Measurements from ENCODE around the gene RASGEF1B.

Gene RASGEF1B

DNA sequence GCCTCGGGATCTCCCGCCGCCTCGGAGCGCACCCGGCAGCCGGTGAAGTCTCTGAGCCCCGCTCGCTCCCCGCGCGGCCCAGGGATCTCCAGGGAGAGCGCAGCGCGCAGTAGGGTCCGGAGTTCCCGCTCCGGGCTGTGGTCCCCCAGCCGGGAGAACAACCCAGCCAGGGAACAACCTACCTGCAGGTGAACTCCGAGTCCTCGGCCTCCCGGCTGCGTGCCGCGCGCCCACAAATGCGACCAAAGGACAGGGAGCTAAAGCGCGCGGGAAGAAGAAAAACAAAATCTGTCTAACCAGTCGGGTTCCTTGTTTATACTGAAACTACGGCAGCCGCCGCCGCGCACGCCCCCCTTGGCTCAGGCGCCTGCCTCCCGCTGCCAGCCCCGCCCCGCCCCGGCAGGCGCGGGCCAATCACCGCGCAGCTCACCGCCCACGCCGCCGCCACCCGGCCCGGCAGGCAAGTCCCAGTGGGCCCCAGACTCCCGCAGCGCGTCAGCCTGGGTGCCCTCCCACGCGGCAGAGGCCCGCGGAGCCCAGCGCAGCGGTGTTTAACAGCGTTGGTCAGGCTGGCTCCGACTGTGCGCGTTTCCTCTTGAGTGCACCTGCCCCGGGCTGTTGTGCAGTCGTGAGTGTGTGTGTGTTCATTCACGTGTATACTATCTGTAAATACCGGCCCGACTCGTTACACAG is at the start of gene RASGEF1B:
Gene RASGEF1B (minus strand): TSS at position 320 of the 693 bp plus-strand sequence. CDS start 12,399 bp downstream, outside the sequence.
- peak; percentile 61 for DNase-seq
- H3K36me3 ChIP-seq (replicated peaks), result no peaks in the 10 kb centered on the region
- peaks cover 24% of the 10 kb centered on the region for H3K27me3 ChIP-seq (replicated peaks)
- TF ChIP-seq, protein P1, sequence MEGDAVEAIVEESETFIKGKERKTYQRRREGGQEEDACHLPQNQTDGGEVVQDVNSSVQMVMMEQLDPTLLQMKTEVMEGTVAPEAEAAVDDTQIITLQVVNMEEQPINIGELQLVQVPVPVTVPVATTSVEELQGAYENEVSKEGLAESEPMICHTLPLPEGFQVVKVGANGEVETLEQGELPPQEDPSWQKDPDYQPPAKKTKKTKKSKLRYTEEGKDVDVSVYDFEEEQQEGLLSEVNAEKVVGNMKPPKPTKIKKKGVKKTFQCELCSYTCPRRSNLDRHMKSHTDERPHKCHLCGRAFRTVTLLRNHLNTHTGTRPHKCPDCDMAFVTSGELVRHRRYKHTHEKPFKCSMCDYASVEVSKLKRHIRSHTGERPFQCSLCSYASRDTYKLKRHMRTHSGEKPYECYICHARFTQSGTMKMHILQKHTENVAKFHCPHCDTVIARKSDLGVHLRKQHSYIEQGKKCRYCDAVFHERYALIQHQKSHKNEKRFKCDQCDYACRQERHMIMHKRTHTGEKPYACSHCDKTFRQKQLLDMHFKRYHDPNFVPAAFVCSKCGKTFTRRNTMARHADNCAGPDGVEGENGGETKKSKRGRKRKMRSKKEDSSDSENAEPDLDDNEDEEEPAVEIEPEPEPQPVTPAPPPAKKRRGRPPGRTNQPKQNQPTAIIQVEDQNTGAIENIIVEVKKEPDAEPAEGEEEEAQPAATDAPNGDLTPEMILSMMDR (IDR thresholded peaks at IDR 0.05; ENCODE audit: low read depth, low read length, missing control alignments), result no peak
- H3K4me3 ChIP-seq (ENCODE audit: low read depth, low read length), result peak within 1 kb of the TSS; percentile 62
- H3K27ac ChIP-seq, result no peak within 1 kb of the TSS
- in situ Hi-C loops (cut with HindIII; ENCODE audit: low pct_ligation_motif_present, low sequenced_read_pairs), result no loop called here

DNA sequence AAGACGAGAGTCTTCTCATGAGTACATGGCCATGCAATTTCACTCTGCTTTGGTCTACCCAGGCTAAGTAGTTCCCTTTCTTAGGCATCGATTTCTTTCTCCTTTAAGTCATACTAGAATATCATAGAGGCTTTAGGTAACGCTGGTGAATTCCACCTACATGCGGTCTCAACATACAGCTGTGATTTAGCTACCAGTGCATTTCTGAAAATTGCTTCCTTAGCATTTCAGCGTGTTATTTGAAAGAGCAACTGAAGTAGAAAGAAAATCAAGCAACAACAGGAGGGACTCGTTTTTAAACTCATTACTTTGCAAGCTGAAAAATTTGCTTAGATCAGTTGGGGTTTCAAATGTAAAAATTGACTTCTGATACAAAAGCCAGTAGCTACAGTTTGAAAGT is 48.1 kb upstream of the RASGEF1B start:
- TF ChIP-seq, protein P1 (IDR thresholded peaks at IDR 0.05; ENCODE audit: low read depth, low read length, missing control alignments), result no peak
- Histone ChIP-seq H3K4me3 (ENCODE audit: low read depth, low read length) (no peak overlapping the region), H3K27me3 (replicated peaks) (no peaks in the 10 kb centered on the region), H3K27ac (no peak overlapping the region), H3K36me3 (replicated peaks) (no peaks in the 10 kb centered on the region)
- DNase-seq, result no peak
- in situ Hi-C loops (cut with HindIII; ENCODE audit: low pct_ligation_motif_present, low sequenced_read_pairs), result no loop called here

DNA sequence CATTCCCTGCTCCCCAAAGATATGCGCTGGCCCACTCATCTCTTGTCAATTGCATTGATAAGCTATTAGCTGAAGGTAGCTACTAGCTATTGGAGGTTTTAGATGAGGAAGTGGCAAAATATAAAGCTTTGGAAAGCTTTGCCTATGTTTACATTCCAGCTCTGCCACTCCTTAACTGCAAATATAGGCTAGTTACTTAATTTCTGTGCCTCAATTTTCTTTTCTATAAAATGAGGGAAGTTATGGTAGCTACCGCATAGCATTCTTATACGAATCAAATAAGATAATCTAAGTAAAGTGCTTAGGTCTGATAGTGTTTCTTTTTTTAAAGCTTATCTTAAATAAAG is 47.7 kb upstream of the RASGEF1B start:
- H3K27me3 ChIP-seq (replicated peaks), result no peaks in the 10 kb centered on the region
- no peak for DNase-seq
- in situ Hi-C loops (cut with HindIII; ENCODE audit: low pct_ligation_motif_present, low sequenced_read_pairs), result no loop called here
- no peaks in the 10 kb centered on the region for H3K36me3 ChIP-seq (replicated peaks)
- H3K4me3 ChIP-seq (ENCODE audit: low read depth, low read length), result no peak overlapping the region
- TF ChIP-seq, protein P1 (IDR thresholded peaks at IDR 0.05; ENCODE audit: low read depth, low read length, missing control alignments), result no peak
- H3K27ac ChIP-seq, result no peak overlapping the region

DNA sequence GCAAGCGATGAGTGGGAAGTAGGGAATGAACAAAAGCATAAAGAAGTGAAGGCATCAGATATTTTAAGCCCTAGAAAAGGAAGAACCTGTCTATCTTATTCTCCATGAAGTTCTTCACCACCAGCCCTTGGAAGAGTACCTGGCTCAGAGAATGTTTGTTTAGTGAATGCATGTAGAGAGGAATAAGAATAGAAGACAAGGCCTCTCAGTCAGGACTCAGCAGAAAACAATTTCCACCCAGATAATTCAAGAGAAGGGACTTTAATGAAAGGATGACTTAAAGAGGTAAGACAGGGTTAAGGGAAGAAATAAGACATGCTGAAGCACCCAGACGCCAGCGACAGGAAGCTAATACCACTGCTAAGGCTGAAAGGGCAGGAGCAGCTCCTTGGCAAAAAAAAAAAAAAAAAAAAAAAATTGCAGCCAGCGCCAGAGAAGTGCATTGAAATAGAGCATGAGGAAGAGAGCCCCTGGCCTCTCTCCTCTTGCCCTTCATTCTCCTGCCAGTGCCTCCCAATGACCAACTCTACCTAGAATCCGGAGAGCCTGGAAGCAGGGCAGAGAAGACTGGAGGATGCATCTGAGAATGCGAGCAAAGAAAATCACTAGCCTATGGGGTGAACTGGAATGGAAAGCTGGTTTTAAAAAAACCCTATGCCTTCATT is 47.2 kb upstream of the RASGEF1B start:
- no peak for DNase-seq
- Histone ChIP-seq H3K36me3 (replicated peaks) (no peaks in the 10 kb centered on the region), H3K4me3 (ENCODE audit: low read depth, low read length) (no peak overlapping the region), H3K27ac (no peak overlapping the region), H3K27me3 (replicated peaks) (no peaks in the 10 kb centered on the region)
- TF ChIP-seq, protein P1 (IDR thresholded peaks at IDR 0.05; ENCODE audit: low read depth, low read length, missing control alignments), result no peak
- in situ Hi-C loops (cut with HindIII; ENCODE audit: low pct_ligation_motif_present, low sequenced_read_pairs), result no loop called here

DNA sequence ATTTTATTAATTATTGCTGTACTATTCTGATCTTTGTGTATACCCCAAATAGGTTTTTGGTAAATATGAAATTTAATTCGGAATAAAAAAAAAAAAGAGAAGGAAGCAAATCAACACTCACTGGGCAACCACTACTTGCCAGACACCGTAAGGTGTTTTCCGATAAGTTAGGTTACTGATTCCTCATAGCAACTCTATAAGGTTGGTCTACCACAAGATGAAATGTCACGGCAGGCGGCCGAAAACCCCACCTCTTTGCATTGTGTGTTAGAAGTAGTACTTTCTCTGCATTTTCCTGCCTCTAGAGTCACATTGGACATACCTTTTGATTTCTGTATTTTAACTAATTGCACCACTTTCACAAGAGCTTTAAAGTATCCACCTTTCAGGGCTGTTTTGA is 44.5 kb upstream of the RASGEF1B start:
- H3K27me3 ChIP-seq (replicated peaks), result no peaks in the 10 kb centered on the region
- in situ Hi-C loops (cut with HindIII; ENCODE audit: low pct_ligation_motif_present, low sequenced_read_pairs), result no loop called here
- H3K4me3 ChIP-seq (ENCODE audit: low read depth, low read length), result no peak overlapping the region
- no peaks in the 10 kb centered on the region for H3K36me3 ChIP-seq (replicated peaks)
- TF ChIP-seq, protein P1 (IDR thresholded peaks at IDR 0.05; ENCODE audit: low read depth, low read length, missing control alignments), result no peak
- no peak overlapping the region for H3K27ac ChIP-seq
- no peak for DNase-seq

Measured in brain microvascular endothelial cell (primary cell).